ENCODE measurements around the gene GKAP1. TPM values are rescaled to one million over a fixed set of nuclear protein-coding genes. Genes with fewer than 3 reads are reported as not detected.

The GKAP1 gene
- total RNA-seq, 2 donors from 2014 or later: 3.7 to 4.8 TPM

DNA sequence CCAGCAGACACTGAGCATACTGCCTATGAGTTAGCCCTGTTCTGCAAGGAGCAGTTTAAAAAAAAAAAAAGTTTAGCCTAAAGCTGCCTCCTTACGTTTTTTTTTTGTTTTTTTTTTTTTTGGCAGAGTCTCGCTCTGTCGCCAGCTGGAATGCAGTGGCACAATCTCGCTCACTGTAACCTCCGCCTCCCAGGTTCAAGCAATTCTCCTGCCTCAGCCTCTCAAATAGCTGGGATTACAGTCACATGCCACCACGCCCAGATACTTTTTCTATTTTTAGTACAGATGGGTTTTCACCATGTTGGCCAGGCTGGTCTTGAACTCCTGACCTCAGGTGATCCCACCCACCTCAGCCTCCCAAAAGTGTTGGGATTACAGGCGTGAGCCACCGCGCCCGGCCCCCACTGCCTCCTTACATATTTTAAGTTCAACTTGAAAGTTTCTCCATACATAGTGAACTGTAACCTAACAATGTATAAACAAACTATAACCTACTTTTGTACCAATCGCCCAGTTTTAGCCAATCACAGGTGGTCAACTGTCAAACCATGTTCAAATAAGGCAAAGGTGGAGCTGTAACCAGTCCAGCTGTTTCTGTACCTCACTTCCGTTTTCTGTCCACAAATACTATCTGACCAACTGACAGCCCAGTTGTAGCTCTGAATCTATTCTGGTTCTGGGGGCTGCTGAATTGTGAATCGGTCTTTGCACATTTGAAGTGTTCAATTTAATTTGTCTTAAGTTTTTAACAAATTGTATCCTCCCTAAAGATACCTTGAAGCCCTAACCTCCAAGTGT is 17.1 kb downstream of the GKAP1 start:
- TF ChIP-seq, protein P1, sequence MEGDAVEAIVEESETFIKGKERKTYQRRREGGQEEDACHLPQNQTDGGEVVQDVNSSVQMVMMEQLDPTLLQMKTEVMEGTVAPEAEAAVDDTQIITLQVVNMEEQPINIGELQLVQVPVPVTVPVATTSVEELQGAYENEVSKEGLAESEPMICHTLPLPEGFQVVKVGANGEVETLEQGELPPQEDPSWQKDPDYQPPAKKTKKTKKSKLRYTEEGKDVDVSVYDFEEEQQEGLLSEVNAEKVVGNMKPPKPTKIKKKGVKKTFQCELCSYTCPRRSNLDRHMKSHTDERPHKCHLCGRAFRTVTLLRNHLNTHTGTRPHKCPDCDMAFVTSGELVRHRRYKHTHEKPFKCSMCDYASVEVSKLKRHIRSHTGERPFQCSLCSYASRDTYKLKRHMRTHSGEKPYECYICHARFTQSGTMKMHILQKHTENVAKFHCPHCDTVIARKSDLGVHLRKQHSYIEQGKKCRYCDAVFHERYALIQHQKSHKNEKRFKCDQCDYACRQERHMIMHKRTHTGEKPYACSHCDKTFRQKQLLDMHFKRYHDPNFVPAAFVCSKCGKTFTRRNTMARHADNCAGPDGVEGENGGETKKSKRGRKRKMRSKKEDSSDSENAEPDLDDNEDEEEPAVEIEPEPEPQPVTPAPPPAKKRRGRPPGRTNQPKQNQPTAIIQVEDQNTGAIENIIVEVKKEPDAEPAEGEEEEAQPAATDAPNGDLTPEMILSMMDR (IDR thresholded peaks at IDR 0.05): no peak
- Histone ChIP-seq H3K36me3 (no peaks in the 10 kb centered on the region), H3K4me1 (no peaks in the 10 kb centered on the region), H3K9ac (ENCODE audit: low read depth in 2 of 2, low read length in 2 of 2) (no peak overlapping the region), H3K27me3 (no peaks in the 10 kb centered on the region), H3K9me3 (no peaks in the 10 kb centered on the region), H3K27ac (no peak overlapping the region), H3K4me3 (no peak overlapping the region)
- no peak for DNase-seq
- intact Hi-C loops (cut with DNase I): no loop called here

GRCh38 chr9:83794051-83794450 is 23.5 kb downstream of the GKAP1 start:
- intact Hi-C loops (cut with DNase I): no loop called here

GRCh38 chr9:83792746-83793145 is 24.8 kb downstream of the GKAP1 start:
- H3K4me3 ChIP-seq: no peak overlapping the region
- no peak overlapping the region for H3K9ac ChIP-seq (ENCODE audit: low read depth in 2 of 2, low read length in 2 of 2)
- TF ChIP-seq, protein P1 (IDR thresholded peaks at IDR 0.05): no peak
- no peak overlapping the region for H3K27ac ChIP-seq
- no peak for DNase-seq
- H3K9me3 ChIP-seq: no peaks in the 10 kb centered on the region
- no peaks in the 10 kb centered on the region for H3K27me3 ChIP-seq
- no peaks in the 10 kb centered on the region for H3K36me3 ChIP-seq
- intact Hi-C loops (cut with DNase I): no loop called here
- no peaks in the 10 kb centered on the region for H3K4me1 ChIP-seq

More at GRCh38 chr9:83794051-83794450, 23.5 kb downstream of the GKAP1 start:
- no peak overlapping the region for H3K4me3 ChIP-seq
- no peaks in the 10 kb centered on the region for H3K36me3 ChIP-seq
- H3K4me1 ChIP-seq: no peaks in the 10 kb centered on the region
- no peak overlapping the region for H3K27ac ChIP-seq
- DNase-seq: no peak
- no peaks in the 10 kb centered on the region for H3K9me3 ChIP-seq
- TF ChIP-seq, protein P1 (IDR thresholded peaks at IDR 0.05): no peak
- no peaks in the 10 kb centered on the region for H3K27me3 ChIP-seq
- no peak overlapping the region for H3K9ac ChIP-seq (ENCODE audit: low read depth in 2 of 2, low read length in 2 of 2)

- TF ChIP-seq, protein P1 (IDR thresholded peaks at IDR 0.05): no peak
These were observed 39.4 kb downstream of the GKAP1 start for GRCh38 chr9:83778164-83778563.

GRCh38 chr9:83775932-83776331 is 41.6 kb downstream of the GKAP1 start:
- H3K36me3 ChIP-seq: no peaks in the 10 kb centered on the region
- TF ChIP-seq, protein P1 (IDR thresholded peaks at IDR 0.05): no peak
- DNase-seq: no peak

More at GRCh38 chr9:83778164-83778563, 39.4 kb downstream of the GKAP1 start:
- Histone ChIP-seq H3K27me3 (no peaks in the 10 kb centered on the region), H3K27ac (no peak overlapping the region), H3K36me3 (no peaks in the 10 kb centered on the region), H3K9ac (ENCODE audit: low read depth in 2 of 2, low read length in 2 of 2) (no peak overlapping the region), H3K9me3 (no peaks in the 10 kb centered on the region), H3K4me3 (no peak overlapping the region), H3K4me1 (no peaks in the 10 kb centered on the region)
- intact Hi-C loops (cut with DNase I): no loop called here
- DNase-seq: no peak

More at GRCh38 chr9:83775932-83776331, 41.6 kb downstream of the GKAP1 start:
- Histone ChIP-seq H3K27ac (no peak overlapping the region), H3K9ac (ENCODE audit: low read depth in 2 of 2, low read length in 2 of 2) (no peak overlapping the region), H3K27me3 (no peaks in the 10 kb centered on the region), H3K4me1 (no peaks in the 10 kb centered on the region), H3K9me3 (no peaks in the 10 kb centered on the region), H3K4me3 (no peak overlapping the region)
- intact Hi-C loops (cut with DNase I): no loop called here

All from colonic mucosa (tissue), 4 donors.